Astrocyte (in vitro differentiated cells and primary cell): Measurements from ENCODE around the gene EPX. TPM values are rescaled to one million over a fixed set of nuclear protein-coding genes. Genes with fewer than 3 reads are reported as not detected.

Experiments
- DNase-seq: peaks from one replicate; pipeline ENCODE4 v3.0.0-alpha.2; 2010; ENCODE audit warnings: low read depth
- FAIRE-seq: peaks from 2 replicates; lab custom pipeline; 2011; peaks lifted over from hg19 to GRCh38; lab: Jason Lieb, UNC
- H2AFZ ChIP-seq: 2 replicates; pipeline ENCODE4 v1.6.0; 2012; ENCODE audit warnings: low read depth, low read length, inconsistent platforms
- H3K27ac ChIP-seq: 2 replicates; pipeline ENCODE4 v1.5.1; 2011; ENCODE audit warnings: low read depth, low read length, inconsistent platforms
- H3K27me3 ChIP-seq: 2 replicates; pipeline ENCODE4 v1.6.0; 2011; ENCODE audit warnings: low read length, inconsistent platforms; ENCODE audit not compliant: insufficient read depth
- H3K36me3 ChIP-seq: 2 replicates; pipeline ENCODE4 v1.5.1; 2011; ENCODE audit warnings: low read length, inconsistent platforms; ENCODE audit not compliant: insufficient read depth
- H3K4me1 ChIP-seq: 2 replicates; pipeline ENCODE4 v1.5.1; 2011; ENCODE audit warnings: low read length, inconsistent platforms; ENCODE audit not compliant: insufficient read depth
- H3K4me2 ChIP-seq: 2 replicates; pipeline ENCODE4 v1.6.0; 2012; ENCODE audit warnings: low read length, inconsistent platforms
- H3K4me3 ChIP-seq: 2 replicates; pipeline ENCODE4 v1.5.1; 2011; ENCODE audit warnings: low read depth, mild to moderate bottlenecking, low read length, inconsistent platforms; ENCODE audit not compliant: insufficient read depth
- H3K79me2 ChIP-seq: 2 replicates; pipeline ENCODE4 v1.6.0; 2012; ENCODE audit warnings: mild to moderate bottlenecking, low read length, inconsistent platforms; ENCODE audit not compliant: insufficient read depth
- H3K9ac ChIP-seq: 2 replicates; pipeline ENCODE4 v1.6.0; 2012; ENCODE audit warnings: mild to moderate bottlenecking, low read length, inconsistent platforms
- H3K9me3 ChIP-seq: 2 replicates; pipeline ENCODE4 v1.5.1; 2012; ENCODE audit warnings: low read depth, mild to moderate bottlenecking, low read length, inconsistent platforms; ENCODE audit not compliant: insufficient read depth
- H4K20me1 ChIP-seq: 2 replicates; pipeline ENCODE4 v1.6.0; 2012; ENCODE audit warnings: low read length, inconsistent platforms; ENCODE audit not compliant: insufficient read depth
- H3K27ac Mint-ChIP-seq: one replicate; pipeline ENCODE4 v1.8.0; 2021; ENCODE audit warnings: mild to moderate bottlenecking, mixed read lengths; ENCODE audit not compliant: unreplicated experiment
- H3K27me3 Mint-ChIP-seq: one replicate; pipeline ENCODE4 v1.8.0; 2021; ENCODE audit warnings: low read depth, mixed read lengths; ENCODE audit not compliant: unreplicated experiment
- H3K36me3 Mint-ChIP-seq: one replicate; pipeline ENCODE4 v1.8.0; 2021; ENCODE audit warnings: low read depth, mixed read lengths; ENCODE audit not compliant: unreplicated experiment
- H3K4me1 Mint-ChIP-seq: one replicate; pipeline ENCODE4 v1.8.0; 2021; ENCODE audit warnings: low read depth, mixed read lengths; ENCODE audit not compliant: unreplicated experiment
- H3K4me3 Mint-ChIP-seq: one replicate; pipeline ENCODE4 v1.8.0; 2021; ENCODE audit warnings: mild to moderate bottlenecking, moderate library complexity, mixed read lengths; ENCODE audit not compliant: unreplicated experiment
- H3K9me3 Mint-ChIP-seq: one replicate; pipeline ENCODE4 v1.8.0; 2021; ENCODE audit warnings: mild to moderate bottlenecking, mixed read lengths; ENCODE audit not compliant: unreplicated experiment
- CTCF ChIP-seq: IDR thresholded peaks from 2 replicates; pipeline ENCODE4 v1.5.1; 2011; ENCODE audit warnings: low read depth, mild to moderate bottlenecking, inconsistent platforms, low read length, moderate library complexity; ENCODE audit not compliant: insufficient read depth
- EZH2 ChIP-seq: IDR thresholded peaks from 2 replicates; pipeline ENCODE4 v1.6.1; 2012; ENCODE audit warnings: mild to moderate bottlenecking, low read length, inconsistent platforms; ENCODE audit not compliant: insufficient read depth
- total RNA-seq: library from RNA; stranded (reverse); gene quantifications from 2 replicates; pipeline ENCODE4 v1.2.1, GENCODE V29; 2021

EPX gene
- total RNA-seq, 1 donor from 2014 or later: not detected

- H3K27me3 Mint-ChIP-seq: peaks cover 39% of the 10 kb centered on the region
- FAIRE-seq: no peak
Observed at GRCh38 chr17:58184986-58185761, 7.4 kb upstream of the EPX start.

GRCh38 chr17:58186591-58186990, 5.9 kb upstream of the EPX start:
- no peak for DNase-seq
- no peaks in the 10 kb centered on the region for H3K9me3 Mint-ChIP-seq

More at GRCh38 chr17:58184986-58185761, 7.4 kb upstream of the EPX start:
- Histone ChIP-seq H2AFZ (no peak overlapping the region), H3K4me3 (no peak overlapping the region), H3K9ac (no peak overlapping the region), H3K27me3 (peaks cover 5% of the 10 kb centered on the region), H3K4me2 (no peak overlapping the region), H3K79me2 (no peaks in the 10 kb centered on the region), H3K36me3 (no peaks in the 10 kb centered on the region), H3K9me3 (no peaks in the 10 kb centered on the region), H4K20me1 (no peaks in the 10 kb centered on the region), H3K27ac (no peak overlapping the region), H3K4me1 (peaks cover 15% of the 10 kb centered on the region)
- DNase-seq: no peak
- no peaks in the 10 kb centered on the region for H3K4me1 Mint-ChIP-seq
- H3K27ac Mint-ChIP-seq: no peak overlapping the region
- no peak overlapping the region for H3K4me3 Mint-ChIP-seq
- TF ChIP-seq EZH2: no peak
- no peak for TF ChIP-seq CTCF
- H3K9me3 Mint-ChIP-seq: no peaks in the 10 kb centered on the region
- H3K36me3 Mint-ChIP-seq: no peaks in the 10 kb centered on the region

More at GRCh38 chr17:58186591-58186990, 5.9 kb upstream of the EPX start:
- Histone ChIP-seq H3K27ac (no peak overlapping the region), H4K20me1 (no peaks in the 10 kb centered on the region), H2AFZ (no peak overlapping the region), H3K4me3 (no peak overlapping the region), H3K9me3 (no peaks in the 10 kb centered on the region), H3K9ac (no peak overlapping the region), H3K79me2 (no peaks in the 10 kb centered on the region), H3K4me2 (no peak overlapping the region), H3K36me3 (no peaks in the 10 kb centered on the region), H3K27me3 (peaks cover 5% of the 10 kb centered on the region), H3K4me1 (peaks cover 16% of the 10 kb centered on the region)
- Mint-ChIP-seq H3K4me3 (no peak overlapping the region), H3K27me3 (peaks cover 35% of the 10 kb centered on the region), H3K36me3 (no peaks in the 10 kb centered on the region), H3K4me1 (no peaks in the 10 kb centered on the region), H3K27ac (no peak overlapping the region)
- no peak for FAIRE-seq
- TF ChIP-seq EZH2: no peak
- no peak for TF ChIP-seq CTCF
